Measurements from ENCODE around the gene ODAD3.

DNA sequence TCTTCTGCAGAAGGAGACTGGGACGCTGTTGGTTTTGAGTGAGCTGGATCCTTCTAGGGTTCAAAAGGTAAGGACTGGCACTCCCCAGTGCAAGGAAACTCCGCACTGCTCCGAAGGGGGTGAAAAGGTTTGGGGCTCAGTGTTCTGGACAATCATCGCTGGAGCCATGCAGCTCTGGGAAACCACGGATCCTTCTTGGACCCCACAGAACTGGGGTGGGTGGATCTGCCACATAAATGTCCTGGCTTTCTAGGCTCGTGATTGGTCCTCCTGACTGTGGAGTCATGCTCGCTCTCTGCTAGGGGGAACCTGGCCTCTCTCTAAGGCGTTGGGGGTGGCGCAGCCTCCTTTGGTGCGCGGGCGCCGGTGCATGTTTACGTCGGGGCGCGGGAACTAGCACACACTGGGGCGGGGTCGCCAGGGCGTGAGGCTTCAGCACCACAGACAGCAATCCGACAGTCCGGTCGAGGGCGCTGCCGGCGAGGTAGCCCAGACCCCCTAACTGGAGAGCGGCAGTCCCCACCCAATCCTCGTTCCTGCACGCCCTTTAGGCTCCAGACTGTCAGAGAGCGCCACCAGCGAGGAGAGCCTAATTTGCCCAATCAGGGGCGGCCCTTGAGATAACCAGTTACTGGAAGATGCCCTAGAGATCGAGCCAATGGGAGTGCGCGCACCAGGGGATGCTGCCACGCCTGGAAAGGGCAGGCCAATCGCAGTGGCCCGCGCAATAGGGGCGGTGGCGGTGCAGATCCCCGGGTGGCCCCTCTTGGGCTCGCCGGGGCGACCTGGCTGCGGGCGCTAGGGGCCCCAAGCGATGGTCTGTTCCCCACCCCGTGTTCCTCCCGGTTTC lies 46.8 kb upstream of the ODAD3 start:
- TF ChIP-seq, protein P1, sequence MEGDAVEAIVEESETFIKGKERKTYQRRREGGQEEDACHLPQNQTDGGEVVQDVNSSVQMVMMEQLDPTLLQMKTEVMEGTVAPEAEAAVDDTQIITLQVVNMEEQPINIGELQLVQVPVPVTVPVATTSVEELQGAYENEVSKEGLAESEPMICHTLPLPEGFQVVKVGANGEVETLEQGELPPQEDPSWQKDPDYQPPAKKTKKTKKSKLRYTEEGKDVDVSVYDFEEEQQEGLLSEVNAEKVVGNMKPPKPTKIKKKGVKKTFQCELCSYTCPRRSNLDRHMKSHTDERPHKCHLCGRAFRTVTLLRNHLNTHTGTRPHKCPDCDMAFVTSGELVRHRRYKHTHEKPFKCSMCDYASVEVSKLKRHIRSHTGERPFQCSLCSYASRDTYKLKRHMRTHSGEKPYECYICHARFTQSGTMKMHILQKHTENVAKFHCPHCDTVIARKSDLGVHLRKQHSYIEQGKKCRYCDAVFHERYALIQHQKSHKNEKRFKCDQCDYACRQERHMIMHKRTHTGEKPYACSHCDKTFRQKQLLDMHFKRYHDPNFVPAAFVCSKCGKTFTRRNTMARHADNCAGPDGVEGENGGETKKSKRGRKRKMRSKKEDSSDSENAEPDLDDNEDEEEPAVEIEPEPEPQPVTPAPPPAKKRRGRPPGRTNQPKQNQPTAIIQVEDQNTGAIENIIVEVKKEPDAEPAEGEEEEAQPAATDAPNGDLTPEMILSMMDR (IDR thresholded peaks at IDR 0.05; ENCODE audit: borderline replicate concordance, extremely low read depth, low read length, poor library complexity, severe bottlenecking) = no peak
- no peak for TF ChIP-seq EZH2 (IDR thresholded peaks at IDR 0.05; ENCODE audit: borderline replicate concordance, low read depth, low read length, severe bottlenecking)

Data from DND-41 (cell line).